ENCODE results near the gene IL22RA2. TPM values are rescaled to one million over a fixed set of nuclear protein-coding genes. Genes with fewer than 3 reads are reported as not detected.

Gene IL22RA2
- total and polyA plus RNA-seq, 4 donors: 0.02 to 0.20 TPM; not detected in 2

DNA sequence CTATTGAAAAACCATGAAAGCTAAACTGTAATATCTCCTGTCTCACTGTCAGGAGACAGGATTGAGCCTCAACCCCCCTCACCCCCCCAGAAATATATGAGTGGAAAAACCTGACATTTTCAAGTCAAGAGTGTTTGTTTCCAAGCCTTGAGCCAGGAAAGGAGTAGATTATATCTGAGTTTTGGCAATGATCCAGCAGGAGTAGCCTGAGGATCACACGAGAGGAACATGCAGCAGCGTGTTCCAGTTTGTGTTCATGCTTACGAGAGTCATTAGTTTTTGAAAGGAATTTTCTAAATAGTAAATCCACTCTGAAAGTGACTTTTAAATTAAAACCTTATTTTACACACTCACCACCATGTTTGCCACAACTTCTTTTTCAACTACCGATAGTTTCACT lies 15.8 kb downstream of the IL22RA2 start:
- H3K4me1 ChIP-seq (ENCODE audit: control insufficient read depth in 5 of 5, insufficient read depth in 5 of 5, low read length in 5 of 5): peaks cover 0 to 4% (median 0%) of the 10 kb centered on the region in 5 donors
- H3K27ac ChIP-seq (ENCODE audit: low read depth in 1 of 2, low read length in 1 of 2): no peak overlapping the region
- H3K36me3 ChIP-seq (ENCODE audit: control insufficient read depth in 4 of 4, insufficient read depth in 4 of 4, low read length in 4 of 4): no peaks in the 10 kb centered on the region
- no peak overlapping the region for H3K9ac ChIP-seq (ENCODE audit: insufficient read depth in 1 of 2, low read length in 2 of 2)
- TF ChIP-seq, protein P1, sequence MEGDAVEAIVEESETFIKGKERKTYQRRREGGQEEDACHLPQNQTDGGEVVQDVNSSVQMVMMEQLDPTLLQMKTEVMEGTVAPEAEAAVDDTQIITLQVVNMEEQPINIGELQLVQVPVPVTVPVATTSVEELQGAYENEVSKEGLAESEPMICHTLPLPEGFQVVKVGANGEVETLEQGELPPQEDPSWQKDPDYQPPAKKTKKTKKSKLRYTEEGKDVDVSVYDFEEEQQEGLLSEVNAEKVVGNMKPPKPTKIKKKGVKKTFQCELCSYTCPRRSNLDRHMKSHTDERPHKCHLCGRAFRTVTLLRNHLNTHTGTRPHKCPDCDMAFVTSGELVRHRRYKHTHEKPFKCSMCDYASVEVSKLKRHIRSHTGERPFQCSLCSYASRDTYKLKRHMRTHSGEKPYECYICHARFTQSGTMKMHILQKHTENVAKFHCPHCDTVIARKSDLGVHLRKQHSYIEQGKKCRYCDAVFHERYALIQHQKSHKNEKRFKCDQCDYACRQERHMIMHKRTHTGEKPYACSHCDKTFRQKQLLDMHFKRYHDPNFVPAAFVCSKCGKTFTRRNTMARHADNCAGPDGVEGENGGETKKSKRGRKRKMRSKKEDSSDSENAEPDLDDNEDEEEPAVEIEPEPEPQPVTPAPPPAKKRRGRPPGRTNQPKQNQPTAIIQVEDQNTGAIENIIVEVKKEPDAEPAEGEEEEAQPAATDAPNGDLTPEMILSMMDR (IDR thresholded peaks at IDR 0.05; ENCODE audit: control extremely low read depth, extremely low read depth): no peak
- H3K4me3 ChIP-seq: no peak overlapping the region
- WGBS, 2 donors: 46 to 61% methylated on average over 4 of the region's 4 CpGs
- peak in 2 of 3 donors; percentile 60 to 65 for DNase-seq
- H3K9me3 ChIP-seq (ENCODE audit: control insufficient read depth in 4 of 4, insufficient read depth in 3 of 4, low read length in 3 of 4): no peaks in the 10 kb centered on the region
- no peaks in the 10 kb centered on the region for H3K27me3 ChIP-seq (ENCODE audit: control insufficient read depth in 3 of 3, insufficient read depth in 3 of 3, low read length in 2 of 3)
- no peak for ATAC-seq (ENCODE audit: insufficient read depth, low FRiP score)

- Histone ChIP-seq H3K9me3 (ENCODE audit: control insufficient read depth in 4 of 4, insufficient read depth in 3 of 4, low read length in 3 of 4) (no peaks in the 10 kb centered on the region), H3K27me3 (ENCODE audit: control insufficient read depth in 3 of 3, insufficient read depth in 3 of 3, low read length in 2 of 3) (no peaks in the 10 kb centered on the region), H3K36me3 (ENCODE audit: control insufficient read depth in 4 of 4, insufficient read depth in 4 of 4, low read length in 4 of 4) (no peaks in the 10 kb centered on the region), H3K9ac (ENCODE audit: insufficient read depth in 1 of 2, low read length in 2 of 2) (no peak overlapping the region), H3K4me1 (ENCODE audit: control insufficient read depth in 5 of 5, insufficient read depth in 5 of 5, low read length in 5 of 5) (peaks cover 0 to 3% (median 0%) of the 10 kb centered on the region in 5 donors), H3K4me3 (no peak overlapping the region), H3K27ac (ENCODE audit: low read depth in 1 of 2, low read length in 1 of 2) (no peak overlapping the region)
- 73 to 93% methylated on average over 1 of the region's 1 CpG for WGBS, 2 donors
- ATAC-seq (ENCODE audit: insufficient read depth, low FRiP score) (peak; percentile 23), DNase-seq (no peak)
- TF ChIP-seq, protein P1 (IDR thresholded peaks at IDR 0.05; ENCODE audit: control extremely low read depth, extremely low read depth): no peak
These were observed 16.8 kb downstream of the IL22RA2 start for GRCh38 chr6:137156650-137157049.

DNA sequence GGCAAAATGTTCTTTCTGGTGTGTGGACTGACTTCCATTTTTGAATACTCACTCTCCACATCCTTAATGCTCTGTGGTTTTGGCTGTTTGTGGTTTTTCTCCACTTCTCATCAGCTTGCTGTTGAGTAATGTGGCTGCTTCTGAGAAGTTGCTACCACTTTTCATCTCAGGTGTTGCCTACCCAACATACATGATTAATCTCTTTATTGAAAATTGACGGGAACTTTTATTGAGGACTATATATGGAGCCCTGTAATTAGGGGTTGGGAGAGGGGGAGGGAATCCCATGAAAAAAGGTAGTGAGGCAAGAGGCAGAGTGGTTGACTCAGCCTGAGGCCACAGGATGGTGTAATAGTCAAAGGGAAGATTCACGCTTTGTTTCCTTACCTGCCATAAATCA lies 17.6 kb downstream of the IL22RA2 start:
- H3K36me3 ChIP-seq (ENCODE audit: control insufficient read depth in 4 of 4, insufficient read depth in 4 of 4, low read length in 4 of 4): no peaks in the 10 kb centered on the region
- no peak overlapping the region for H3K4me3 ChIP-seq
- no peaks in the 10 kb centered on the region for H3K27me3 ChIP-seq (ENCODE audit: control insufficient read depth in 3 of 3, insufficient read depth in 3 of 3, low read length in 2 of 3)
- peaks cover 0 to 2% (median 0%) of the 10 kb centered on the region in 5 donors for H3K4me1 ChIP-seq (ENCODE audit: control insufficient read depth in 5 of 5, insufficient read depth in 5 of 5, low read length in 5 of 5)
- no peak overlapping the region for H3K27ac ChIP-seq (ENCODE audit: low read depth in 1 of 2, low read length in 1 of 2)
- no peaks in the 10 kb centered on the region for H3K9me3 ChIP-seq (ENCODE audit: control insufficient read depth in 4 of 4, insufficient read depth in 3 of 4, low read length in 3 of 4)
- ATAC-seq (ENCODE audit: insufficient read depth, low FRiP score) (peak; percentile 59), DNase-seq (no peak)
- WGBS, 2 donors: 23 to 59% methylated on average over 2 of the region's 2 CpGs
- H3K9ac ChIP-seq (ENCODE audit: insufficient read depth in 1 of 2, low read length in 2 of 2): no peak overlapping the region
- TF ChIP-seq, protein P1 (IDR thresholded peaks at IDR 0.05; ENCODE audit: control extremely low read depth, extremely low read depth): no peak

DNA sequence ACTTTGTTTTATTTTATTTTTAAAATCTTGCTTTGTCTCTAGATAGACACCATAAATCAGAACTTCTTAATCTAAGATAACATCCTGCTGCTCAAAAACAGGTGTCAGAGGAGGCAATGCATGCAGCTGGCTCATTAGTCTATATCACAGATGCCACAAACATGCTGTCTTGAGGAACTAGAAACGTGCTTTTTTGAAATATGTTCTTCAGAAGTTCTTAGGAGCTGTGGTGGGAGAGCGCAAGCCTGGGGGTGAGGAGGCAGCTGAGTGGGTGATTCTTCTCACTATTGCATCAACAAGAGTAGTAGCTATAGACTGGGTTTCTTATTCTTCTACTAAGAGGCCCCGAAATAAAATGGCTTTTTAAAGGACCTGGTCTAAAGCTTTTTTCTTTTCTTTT lies 23.4 kb downstream of the IL22RA2 start:
- TF ChIP-seq, protein P1 (IDR thresholded peaks at IDR 0.05; ENCODE audit: control extremely low read depth, extremely low read depth): no peak
- Histone ChIP-seq H3K27me3 (ENCODE audit: control insufficient read depth in 3 of 3, insufficient read depth in 3 of 3, low read length in 2 of 3) (no peaks in the 10 kb centered on the region), H3K4me3 (no peak overlapping the region), H3K36me3 (ENCODE audit: control insufficient read depth in 4 of 4, insufficient read depth in 4 of 4, low read length in 4 of 4) (no peaks in the 10 kb centered on the region), H3K4me1 (ENCODE audit: control insufficient read depth in 5 of 5, insufficient read depth in 5 of 5, low read length in 5 of 5) (no peaks in the 10 kb centered on the region), H3K27ac (ENCODE audit: low read depth in 1 of 2, low read length in 1 of 2) (no peak overlapping the region), H3K9me3 (ENCODE audit: control insufficient read depth in 4 of 4, insufficient read depth in 3 of 4, low read length in 3 of 4) (peaks cover 0 to 3% (median 2%) of the 10 kb centered on the region in 4 donors), H3K9ac (ENCODE audit: insufficient read depth in 1 of 2, low read length in 2 of 2) (no peak overlapping the region)
- DNase-seq (no peak), ATAC-seq (ENCODE audit: insufficient read depth, low FRiP score) (no peak)
- 59 to 69% methylated on average over 3 of the region's 3 CpGs for WGBS, 2 donors

Data from lung (tissue), 12 donors.